NCI-H2029 (cell line): ENCODE data around the gene ATXN2.
A peak's percentile ranks its signal among the peaks of the same experiment; 100 is the strongest.
"Not testable (repeated sequence)": the region's sequence is repeated elsewhere in the genome, so short reads cannot be mapped to it uniquely, and the experiment has no call there.

Source experiments
- DNase-seq: peaks from one replicate; lab custom pipeline; 2025; lab: John Stamatoyannopoulos, UW

Gene ATXN2

GRCh38 chr12:111600986-111601385 is 1.9 kb upstream of the ATXN2 start:
- not testable (repeated sequence) for DNase-seq

GRCh38 chr12:111600205-111600642 is 1.1 kb upstream of the ATXN2 start:
- DNase-seq, result no peak

GRCh38 chr12:111599453-111600204 is 514 bp upstream of the ATXN2 start:
- peak; percentile 82 for DNase-seq

- DNase-seq, result no peak
Measured at GRCh38 chr12:111597831-111598636, 1.1 kb downstream of the ATXN2 start.

GRCh38 chr12:111596985-111597830 is 1.9 kb downstream of the ATXN2 start:
- peak; percentile 55 for DNase-seq

- not testable (repeated sequence) for DNase-seq
Measured at GRCh38 chr12:111595341-111595835, 3.7 kb downstream of the ATXN2 start.

GRCh38 chr12:111591399-111592010 is 7.6 kb downstream of the ATXN2 start:
- DNase-seq, result not testable (repeated sequence)

- no peak for DNase-seq
Measured at GRCh38 chr12:111590552-111590951, 8.6 kb downstream of the ATXN2 start.

- no peak for DNase-seq
Measured at GRCh38 chr12:111589601-111590000, 9.5 kb downstream of the ATXN2 start.

- DNase-seq, result no peak
Measured at GRCh38 chr12:111588010-111588409, 11.1 kb downstream of the ATXN2 start.

- DNase-seq, result no peak
Measured at GRCh38 chr12:111586986-111587385, 12.1 kb downstream of the ATXN2 start.

GRCh38 chr12:111585690-111586089 is 13.4 kb downstream of the ATXN2 start:
- no peak for DNase-seq

GRCh38 chr12:111584959-111585358 is 14.2 kb downstream of the ATXN2 start:
- DNase-seq, result no peak

GRCh38 chr12:111583506-111583905 is 15.6 kb downstream of the ATXN2 start:
- DNase-seq, result not testable (repeated sequence)

GRCh38 chr12:111582133-111582747 is 16.9 kb downstream of the ATXN2 start:
- no peak for DNase-seq

- DNase-seq, result no peak
Measured at GRCh38 chr12:111581434-111582132, 17.5 kb downstream of the ATXN2 start.

GRCh38 chr12:111580737-111581136 is 18.4 kb downstream of the ATXN2 start:
- no peak for DNase-seq

- no peak for DNase-seq
Measured at GRCh38 chr12:111580119-111580425, 19.0 kb downstream of the ATXN2 start.

- no peak for DNase-seq
Measured at GRCh38 chr12:111578971-111579340, 20.2 kb downstream of the ATXN2 start.

- no peak for DNase-seq
Measured at GRCh38 chr12:111578276-111578970, 20.7 kb downstream of the ATXN2 start.
